Measurements from ENCODE around the gene GPR15LG.

DNA sequence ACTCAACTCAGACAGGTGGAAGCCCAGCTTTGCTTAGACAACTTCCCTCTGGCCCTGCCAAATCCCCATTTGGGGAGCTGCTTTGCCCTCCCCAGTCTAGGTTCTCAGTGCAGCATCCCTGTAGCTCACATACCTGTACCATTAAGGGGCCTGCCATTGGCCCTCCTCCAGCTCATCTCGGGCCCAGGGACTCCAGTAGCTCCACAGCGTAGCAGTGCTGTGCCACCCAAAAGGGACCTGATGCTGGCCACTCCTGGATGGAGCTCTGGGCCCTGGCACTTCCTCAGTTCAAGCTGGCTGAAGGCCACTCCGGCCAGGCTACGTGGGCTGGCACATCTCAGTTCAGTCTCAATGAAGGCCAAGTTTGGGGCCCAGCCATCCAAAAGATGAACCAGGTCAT lies 60.3 kb downstream of the GPR15LG start:
- TF ChIP-seq GABPA (IDR thresholded peaks at IDR 0.05; ENCODE audit: low read depth) (no peak), POLR2AphosphoS5 (IDR thresholded peaks at IDR 0.05; ENCODE audit: low read depth) (no peak), SPI1 (IDR thresholded peaks at IDR 0.05; ENCODE audit: borderline replicate concordance, low read depth) (no peak)
- TF ChIP-seq, protein P1, sequence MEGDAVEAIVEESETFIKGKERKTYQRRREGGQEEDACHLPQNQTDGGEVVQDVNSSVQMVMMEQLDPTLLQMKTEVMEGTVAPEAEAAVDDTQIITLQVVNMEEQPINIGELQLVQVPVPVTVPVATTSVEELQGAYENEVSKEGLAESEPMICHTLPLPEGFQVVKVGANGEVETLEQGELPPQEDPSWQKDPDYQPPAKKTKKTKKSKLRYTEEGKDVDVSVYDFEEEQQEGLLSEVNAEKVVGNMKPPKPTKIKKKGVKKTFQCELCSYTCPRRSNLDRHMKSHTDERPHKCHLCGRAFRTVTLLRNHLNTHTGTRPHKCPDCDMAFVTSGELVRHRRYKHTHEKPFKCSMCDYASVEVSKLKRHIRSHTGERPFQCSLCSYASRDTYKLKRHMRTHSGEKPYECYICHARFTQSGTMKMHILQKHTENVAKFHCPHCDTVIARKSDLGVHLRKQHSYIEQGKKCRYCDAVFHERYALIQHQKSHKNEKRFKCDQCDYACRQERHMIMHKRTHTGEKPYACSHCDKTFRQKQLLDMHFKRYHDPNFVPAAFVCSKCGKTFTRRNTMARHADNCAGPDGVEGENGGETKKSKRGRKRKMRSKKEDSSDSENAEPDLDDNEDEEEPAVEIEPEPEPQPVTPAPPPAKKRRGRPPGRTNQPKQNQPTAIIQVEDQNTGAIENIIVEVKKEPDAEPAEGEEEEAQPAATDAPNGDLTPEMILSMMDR (IDR thresholded peaks at IDR 0.05; ENCODE audit: insufficient read depth, low read length): no peak
- TF ChIP-seq, protein P2, sequence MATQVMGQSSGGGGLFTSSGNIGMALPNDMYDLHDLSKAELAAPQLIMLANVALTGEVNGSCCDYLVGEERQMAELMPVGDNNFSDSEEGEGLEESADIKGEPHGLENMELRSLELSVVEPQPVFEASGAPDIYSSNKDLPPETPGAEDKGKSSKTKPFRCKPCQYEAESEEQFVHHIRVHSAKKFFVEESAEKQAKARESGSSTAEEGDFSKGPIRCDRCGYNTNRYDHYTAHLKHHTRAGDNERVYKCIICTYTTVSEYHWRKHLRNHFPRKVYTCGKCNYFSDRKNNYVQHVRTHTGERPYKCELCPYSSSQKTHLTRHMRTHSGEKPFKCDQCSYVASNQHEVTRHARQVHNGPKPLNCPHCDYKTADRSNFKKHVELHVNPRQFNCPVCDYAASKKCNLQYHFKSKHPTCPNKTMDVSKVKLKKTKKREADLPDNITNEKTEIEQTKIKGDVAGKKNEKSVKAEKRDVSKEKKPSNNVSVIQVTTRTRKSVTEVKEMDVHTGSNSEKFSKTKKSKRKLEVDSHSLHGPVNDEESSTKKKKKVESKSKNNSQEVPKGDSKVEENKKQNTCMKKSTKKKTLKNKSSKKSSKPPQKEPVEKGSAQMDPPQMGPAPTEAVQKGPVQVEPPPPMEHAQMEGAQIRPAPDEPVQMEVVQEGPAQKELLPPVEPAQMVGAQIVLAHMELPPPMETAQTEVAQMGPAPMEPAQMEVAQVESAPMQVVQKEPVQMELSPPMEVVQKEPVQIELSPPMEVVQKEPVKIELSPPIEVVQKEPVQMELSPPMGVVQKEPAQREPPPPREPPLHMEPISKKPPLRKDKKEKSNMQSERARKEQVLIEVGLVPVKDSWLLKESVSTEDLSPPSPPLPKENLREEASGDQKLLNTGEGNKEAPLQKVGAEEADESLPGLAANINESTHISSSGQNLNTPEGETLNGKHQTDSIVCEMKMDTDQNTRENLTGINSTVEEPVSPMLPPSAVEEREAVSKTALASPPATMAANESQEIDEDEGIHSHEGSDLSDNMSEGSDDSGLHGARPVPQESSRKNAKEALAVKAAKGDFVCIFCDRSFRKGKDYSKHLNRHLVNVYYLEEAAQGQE (IDR thresholded peaks at IDR 0.05; ENCODE audit: insufficient replicate concordance, low read depth): no peak
